ENCODE measurements around the gene TEX12.

Gene TEX12

DNA sequence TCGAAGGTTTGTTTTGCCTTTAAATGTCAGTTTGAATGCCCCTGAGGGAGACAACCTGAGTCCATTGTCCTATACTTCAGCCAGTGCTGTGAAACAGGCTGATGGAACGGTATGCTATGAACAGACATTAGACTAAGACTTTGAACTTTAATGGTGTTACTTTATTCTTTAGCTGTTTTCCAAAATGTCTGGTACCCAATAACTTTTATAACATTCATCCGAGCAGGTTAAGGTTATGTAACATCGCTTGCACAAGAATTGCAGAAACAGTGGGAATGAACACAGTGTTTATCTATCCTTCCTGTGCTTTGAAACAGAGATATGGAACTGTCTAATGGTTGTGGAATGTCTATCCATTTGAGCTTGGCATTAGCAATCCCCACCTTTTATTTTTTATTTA is 46.6 kb downstream of the TEX12 start:
- DNase-seq: no peak

DNA sequence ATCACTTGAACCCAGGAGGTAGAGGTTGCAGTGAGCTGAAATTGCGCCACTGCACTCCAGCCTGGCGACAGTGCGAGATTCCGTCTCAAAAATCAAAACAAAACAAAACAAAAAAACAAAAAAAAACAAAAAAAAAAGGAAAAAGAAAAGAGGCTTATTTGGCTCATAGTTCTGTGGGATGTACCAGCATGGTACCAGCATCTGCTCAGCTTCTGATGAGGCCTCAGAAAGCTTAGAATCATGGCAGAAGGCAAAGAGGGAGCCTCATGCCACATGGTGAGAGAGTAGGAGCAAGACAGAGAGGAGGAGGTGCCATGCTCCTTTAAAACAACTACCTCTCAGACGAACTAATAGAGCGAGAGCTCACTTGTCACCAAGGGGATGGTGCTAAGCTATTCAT is 48.4 kb downstream of the TEX12 start:
- no peak for DNase-seq

DNA sequence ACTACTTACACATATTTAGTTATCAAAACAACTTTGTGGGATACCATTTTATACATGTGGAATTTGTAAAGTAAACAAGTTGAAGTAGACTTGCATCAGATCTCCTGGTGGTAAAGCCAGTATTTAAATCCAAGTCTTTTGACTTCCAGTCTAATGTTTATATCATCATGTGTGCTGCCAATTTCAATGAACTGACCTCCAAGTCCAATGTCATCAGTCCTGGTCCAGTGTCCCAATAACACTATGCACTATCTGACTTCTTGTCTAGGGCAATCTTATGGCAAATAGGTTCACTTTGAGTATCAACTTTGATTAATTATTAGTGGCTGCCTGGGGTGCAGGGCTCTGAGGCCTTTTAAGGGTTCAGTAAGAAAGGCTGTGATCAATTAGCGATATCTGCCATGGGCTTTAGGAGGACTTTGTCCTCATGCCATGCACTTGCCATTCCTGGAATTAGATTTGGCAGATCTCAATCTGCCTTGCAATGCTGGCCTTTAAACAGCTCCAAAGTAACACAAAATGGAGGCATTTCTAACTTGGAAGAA is 49.5 kb downstream of the TEX12 start:
- no peak for DNase-seq

DNA sequence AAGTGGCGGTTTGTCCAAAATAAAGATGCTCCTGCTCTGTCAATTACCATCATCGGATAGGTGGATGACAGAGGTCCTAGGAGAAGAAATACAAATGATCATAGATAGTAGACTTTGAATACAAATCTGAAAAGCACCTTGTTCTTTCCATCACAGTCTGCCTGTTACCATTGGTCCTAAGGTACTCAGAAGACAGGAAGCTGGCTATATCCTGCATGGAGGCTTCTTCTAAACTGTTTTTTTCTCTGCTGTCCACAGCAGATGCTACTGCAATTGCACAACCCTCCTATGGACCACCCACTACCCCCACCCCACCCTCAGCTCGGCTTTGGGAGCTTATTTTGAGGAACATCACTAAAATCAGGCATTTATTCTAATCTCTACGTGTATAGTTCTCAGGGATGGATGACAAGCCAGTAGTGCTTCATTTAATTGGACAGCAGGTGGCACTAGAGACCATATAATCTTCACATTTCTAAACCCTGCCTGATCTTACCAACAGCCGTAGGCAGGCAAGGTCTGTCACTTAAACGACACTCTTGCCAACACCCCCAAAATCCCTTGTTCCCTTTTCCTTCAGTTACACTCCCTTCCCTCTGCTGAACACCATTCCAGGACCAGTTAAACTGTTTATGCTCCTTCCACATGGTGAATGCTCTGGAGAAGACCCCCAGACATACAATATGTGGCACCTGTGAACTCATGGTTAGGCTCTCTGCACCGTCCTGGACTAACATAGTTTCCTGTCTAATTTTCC is 52.5 kb downstream of the TEX12 start:
- DNase-seq: peak; percentile 76

- DNase-seq: no peak
These were observed 54.2 kb downstream of the TEX12 start for GRCh38 chr11:112221274-112221835.
